PC-3 (cell line): ENCODE measurements around the gene MDM4.
"Not testable (repeated sequence)": the region's sequence is repeated elsewhere in the genome, so short reads cannot be mapped to it uniquely, and the experiment has no call there.

Experiments
- EZH2 ChIP-seq: fragments of 300-600 bp; sonication (generic); IDR thresholded peaks from one replicate; pipeline ENCODE4 v1.6.1; 2017; ENCODE audit warnings: antibody characterized with exemption, mild to moderate bottlenecking, low read length; ENCODE audit not compliant: unreplicated experiment
- TF ChIP-seq, protein P1 (sequence below): fragments of 300-600 bp; sonication (generic); conservative IDR thresholded peaks from 2 replicates; pipeline ENCODE4 v1.5.1; 2017; ENCODE audit warnings: antibody characterized with exemption, low read depth, mild to moderate bottlenecking, low read length

DNA sequence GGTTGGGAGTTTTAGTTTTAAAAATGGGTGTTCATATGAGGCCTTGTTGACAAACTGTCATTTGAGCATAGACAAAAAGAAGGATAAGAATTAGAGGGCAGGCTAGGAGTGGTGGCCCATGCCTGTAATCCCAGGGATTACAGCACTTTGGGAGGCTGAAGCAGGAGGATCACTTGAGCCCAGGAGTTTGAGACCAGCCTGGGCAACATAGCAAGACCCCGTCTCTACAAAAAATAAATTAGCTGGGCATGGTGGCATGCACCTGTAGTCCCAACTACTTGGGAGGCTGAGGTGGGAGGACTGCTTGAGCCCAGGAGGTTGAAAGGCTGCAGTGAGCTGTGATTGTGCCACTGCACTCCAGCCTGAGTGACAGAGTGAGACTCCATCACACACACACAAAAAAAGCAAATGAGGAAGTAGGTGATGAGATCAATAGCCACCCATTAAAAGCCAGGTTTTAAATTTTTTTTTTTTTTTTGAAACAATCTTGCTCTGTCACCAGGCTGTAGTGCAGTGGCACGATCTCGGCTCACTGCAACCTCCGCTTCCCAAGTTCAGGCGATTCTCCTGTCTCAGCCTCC is 5.8 kb downstream of the MDM4 start:
- not testable (repeated sequence) for TF ChIP-seq EZH2
- TF ChIP-seq, protein P1, sequence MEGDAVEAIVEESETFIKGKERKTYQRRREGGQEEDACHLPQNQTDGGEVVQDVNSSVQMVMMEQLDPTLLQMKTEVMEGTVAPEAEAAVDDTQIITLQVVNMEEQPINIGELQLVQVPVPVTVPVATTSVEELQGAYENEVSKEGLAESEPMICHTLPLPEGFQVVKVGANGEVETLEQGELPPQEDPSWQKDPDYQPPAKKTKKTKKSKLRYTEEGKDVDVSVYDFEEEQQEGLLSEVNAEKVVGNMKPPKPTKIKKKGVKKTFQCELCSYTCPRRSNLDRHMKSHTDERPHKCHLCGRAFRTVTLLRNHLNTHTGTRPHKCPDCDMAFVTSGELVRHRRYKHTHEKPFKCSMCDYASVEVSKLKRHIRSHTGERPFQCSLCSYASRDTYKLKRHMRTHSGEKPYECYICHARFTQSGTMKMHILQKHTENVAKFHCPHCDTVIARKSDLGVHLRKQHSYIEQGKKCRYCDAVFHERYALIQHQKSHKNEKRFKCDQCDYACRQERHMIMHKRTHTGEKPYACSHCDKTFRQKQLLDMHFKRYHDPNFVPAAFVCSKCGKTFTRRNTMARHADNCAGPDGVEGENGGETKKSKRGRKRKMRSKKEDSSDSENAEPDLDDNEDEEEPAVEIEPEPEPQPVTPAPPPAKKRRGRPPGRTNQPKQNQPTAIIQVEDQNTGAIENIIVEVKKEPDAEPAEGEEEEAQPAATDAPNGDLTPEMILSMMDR: not testable (repeated sequence)
